Measurements from ENCODE around the gene PHF5A.

Gene PHF5A

DNA sequence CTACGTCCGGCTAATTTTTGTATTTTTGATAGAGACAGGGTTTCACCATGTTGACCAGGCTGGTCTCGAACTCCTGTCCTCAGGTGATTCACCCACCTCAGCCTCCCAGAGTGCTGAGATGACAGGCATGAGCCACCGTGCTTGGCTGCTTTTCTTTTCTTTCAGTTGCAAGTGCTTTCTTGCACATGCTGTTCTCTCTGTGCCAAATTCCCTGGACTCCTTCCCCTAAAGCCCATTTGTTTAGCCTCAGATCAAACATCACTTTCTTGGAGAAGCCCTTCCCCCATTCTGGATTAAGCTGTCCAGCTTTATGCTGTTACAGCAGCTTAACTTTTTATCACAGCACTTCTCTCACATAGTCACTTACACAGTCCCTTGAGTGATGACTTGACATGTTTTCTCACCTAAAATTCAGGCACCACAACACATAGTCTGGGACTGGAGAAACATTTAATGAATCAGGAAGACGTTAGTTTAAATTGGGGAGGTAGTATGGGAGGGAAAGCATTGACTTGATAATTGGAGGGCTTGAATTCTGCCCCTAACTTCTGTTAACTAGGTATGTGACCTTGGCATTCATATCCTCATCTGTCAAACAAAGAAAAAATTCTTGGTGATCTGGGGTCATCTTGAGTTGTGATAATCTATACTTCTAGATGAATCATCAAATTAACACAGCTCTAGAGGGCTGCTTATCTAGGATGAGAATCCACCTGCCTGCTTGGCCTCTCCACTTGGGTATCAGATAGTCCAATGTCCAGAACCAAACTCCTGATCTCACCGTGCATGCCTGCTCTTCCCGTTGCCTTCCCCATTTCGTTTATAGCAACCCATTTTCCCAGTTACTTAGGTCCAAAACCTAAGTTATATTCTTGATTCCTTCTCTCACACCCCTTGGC, 18.8 kb upstream of the PHF5A start:
- Histone ChIP-seq H3K9ac (ENCODE audit: low read depth, low read length) (no peak overlapping the region), H3K4me1 (ENCODE audit: control insufficient read depth, insufficient read depth, low read length) (peaks cover 54% of the 10 kb centered on the region), H3K27me3 (ENCODE audit: control insufficient read depth, insufficient read depth, low read length) (no peaks in the 10 kb centered on the region), H3K27ac (ENCODE audit: low read depth, low read length) (no peak overlapping the region), H3K36me3 (ENCODE audit: control insufficient read depth, insufficient read depth, low read length) (no peaks in the 10 kb centered on the region), H3K9me3 (ENCODE audit: control insufficient read depth, insufficient read depth, low read length) (no peaks in the 10 kb centered on the region), H3K4me3 (ENCODE audit: low read depth, low read length) (no peak overlapping the region)

DNA sequence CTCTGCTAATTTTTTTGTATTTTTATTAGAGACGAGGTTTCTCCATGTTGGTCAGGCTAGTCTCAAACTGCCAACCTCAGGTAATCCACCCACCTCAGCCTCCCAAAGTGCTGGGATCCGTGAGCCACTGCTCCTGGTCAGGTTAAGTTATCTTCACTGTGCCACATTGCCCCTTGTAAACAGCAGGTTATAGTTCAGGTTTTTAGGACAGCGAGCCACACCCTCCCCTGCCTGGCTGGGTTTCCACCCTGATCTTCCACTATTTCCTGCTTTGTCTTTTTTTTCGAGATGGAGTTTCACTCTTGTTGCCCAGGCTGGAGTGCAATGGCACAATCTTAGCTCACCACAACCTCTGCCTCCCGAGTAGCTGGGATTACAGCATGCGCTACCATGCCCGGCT, 16.5 kb upstream of the PHF5A start:
- Histone ChIP-seq H3K27me3 (ENCODE audit: control insufficient read depth, insufficient read depth, low read length) (no peaks in the 10 kb centered on the region), H3K4me1 (ENCODE audit: control insufficient read depth, insufficient read depth, low read length) (peaks cover 60% of the 10 kb centered on the region), H3K9me3 (ENCODE audit: control insufficient read depth, insufficient read depth, low read length) (no peaks in the 10 kb centered on the region), H3K9ac (ENCODE audit: low read depth, low read length) (no peak overlapping the region), H3K27ac (ENCODE audit: low read depth, low read length) (no peak overlapping the region), H3K36me3 (ENCODE audit: control insufficient read depth, insufficient read depth, low read length) (no peaks in the 10 kb centered on the region), H3K4me3 (ENCODE audit: low read depth, low read length) (no peak overlapping the region)

DNA sequence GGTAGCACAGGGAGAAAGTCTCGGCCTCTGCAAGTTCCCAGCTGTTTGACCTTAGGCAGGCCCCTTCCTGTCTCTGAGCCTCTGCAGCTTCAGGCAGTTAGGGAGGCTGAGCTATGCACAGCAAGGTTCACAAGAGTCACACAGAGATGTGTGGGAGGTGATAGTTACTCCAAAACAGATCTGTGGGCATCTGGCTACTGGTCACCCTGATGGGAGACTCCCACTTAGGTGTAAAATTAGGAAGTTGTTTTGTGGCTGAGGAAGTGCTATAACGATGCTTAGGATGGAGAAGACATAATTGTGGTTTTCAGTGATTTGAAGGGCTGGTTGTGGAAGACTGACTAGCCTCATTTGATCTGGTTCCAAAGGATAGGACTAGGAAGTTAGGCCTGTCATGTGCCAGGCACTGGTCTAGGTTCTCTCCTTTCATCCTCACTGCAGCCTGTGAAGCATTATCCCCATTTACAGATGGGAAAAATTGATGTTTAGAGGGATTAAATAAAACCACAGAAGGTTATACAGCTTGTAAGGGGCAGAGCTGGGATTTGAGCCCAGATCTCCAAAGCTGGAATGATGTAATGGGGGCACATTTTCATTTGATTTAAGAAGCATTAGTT, 13.9 kb upstream of the PHF5A start:
- Histone ChIP-seq H3K36me3 (ENCODE audit: control insufficient read depth, insufficient read depth, low read length) (no peaks in the 10 kb centered on the region), H3K4me1 (ENCODE audit: control insufficient read depth, insufficient read depth, low read length) (peaks cover 42% of the 10 kb centered on the region), H3K27ac (ENCODE audit: low read depth, low read length) (peak overlapping the region; percentile 89), H3K27me3 (ENCODE audit: control insufficient read depth, insufficient read depth, low read length) (no peaks in the 10 kb centered on the region), H3K9me3 (ENCODE audit: control insufficient read depth, insufficient read depth, low read length) (no peaks in the 10 kb centered on the region), H3K9ac (ENCODE audit: low read depth, low read length) (no peak overlapping the region), H3K4me3 (ENCODE audit: low read depth, low read length) (peak overlapping the region; percentile 42; the same call in 1 of the 2 replicates)

- Histone ChIP-seq H3K36me3 (ENCODE audit: control insufficient read depth, insufficient read depth, low read length) (no peaks in the 10 kb centered on the region), H3K9ac (ENCODE audit: low read depth, low read length) (no peak overlapping the region), H3K27me3 (ENCODE audit: control insufficient read depth, insufficient read depth, low read length) (no peaks in the 10 kb centered on the region), H3K4me3 (ENCODE audit: low read depth, low read length) (peak overlapping the region; percentile 42), H3K27ac (ENCODE audit: low read depth, low read length) (peak overlapping the region; percentile 89), H3K9me3 (ENCODE audit: control insufficient read depth, insufficient read depth, low read length) (no peaks in the 10 kb centered on the region), H3K4me1 (ENCODE audit: control insufficient read depth, insufficient read depth, low read length) (peaks cover 38% of the 10 kb centered on the region)
Measured at GRCh38 chr22:41481925-41482318, 13.4 kb upstream of the PHF5A start.

GRCh38 chr22:41481131-41481830, 12.8 kb upstream of the PHF5A start:
- Histone ChIP-seq H3K27ac (ENCODE audit: low read depth, low read length) (peak overlapping the region; percentile 89), H3K36me3 (ENCODE audit: control insufficient read depth, insufficient read depth, low read length) (no peaks in the 10 kb centered on the region), H3K4me3 (ENCODE audit: low read depth, low read length) (peak overlapping the region; percentile 42), H3K9me3 (ENCODE audit: control insufficient read depth, insufficient read depth, low read length) (no peaks in the 10 kb centered on the region), H3K9ac (ENCODE audit: low read depth, low read length) (no peak overlapping the region), H3K4me1 (ENCODE audit: control insufficient read depth, insufficient read depth, low read length) (peaks cover 38% of the 10 kb centered on the region), H3K27me3 (ENCODE audit: control insufficient read depth, insufficient read depth, low read length) (no peaks in the 10 kb centered on the region)

GRCh38 chr22:41480397-41480735, 11.9 kb upstream of the PHF5A start:
- H3K27me3 ChIP-seq (ENCODE audit: control insufficient read depth, insufficient read depth, low read length), result no peaks in the 10 kb centered on the region
- H3K9ac ChIP-seq (ENCODE audit: low read depth, low read length), result no peak overlapping the region
- no peaks in the 10 kb centered on the region for H3K9me3 ChIP-seq (ENCODE audit: control insufficient read depth, insufficient read depth, low read length)
- H3K27ac ChIP-seq (ENCODE audit: low read depth, low read length), result no peak overlapping the region
- H3K36me3 ChIP-seq (ENCODE audit: control insufficient read depth, insufficient read depth, low read length), result no peaks in the 10 kb centered on the region
- peaks cover 38% of the 10 kb centered on the region for H3K4me1 ChIP-seq (ENCODE audit: control insufficient read depth, insufficient read depth, low read length)
- H3K4me3 ChIP-seq (ENCODE audit: low read depth, low read length), result no peak overlapping the region

- Histone ChIP-seq H3K27me3 (ENCODE audit: control insufficient read depth, insufficient read depth, low read length) (no peaks in the 10 kb centered on the region), H3K9me3 (ENCODE audit: control insufficient read depth, insufficient read depth, low read length) (no peaks in the 10 kb centered on the region), H3K4me3 (ENCODE audit: low read depth, low read length) (no peak overlapping the region), H3K36me3 (ENCODE audit: control insufficient read depth, insufficient read depth, low read length) (no peaks in the 10 kb centered on the region), H3K27ac (ENCODE audit: low read depth, low read length) (peak overlapping the region; percentile 63), H3K4me1 (ENCODE audit: control insufficient read depth, insufficient read depth, low read length) (peaks cover 38% of the 10 kb centered on the region), H3K9ac (ENCODE audit: low read depth, low read length) (no peak overlapping the region; the same call in 1 of the 2 replicates)
Measured at GRCh38 chr22:41479671-41480396, 11.3 kb upstream of the PHF5A start.

DNA sequence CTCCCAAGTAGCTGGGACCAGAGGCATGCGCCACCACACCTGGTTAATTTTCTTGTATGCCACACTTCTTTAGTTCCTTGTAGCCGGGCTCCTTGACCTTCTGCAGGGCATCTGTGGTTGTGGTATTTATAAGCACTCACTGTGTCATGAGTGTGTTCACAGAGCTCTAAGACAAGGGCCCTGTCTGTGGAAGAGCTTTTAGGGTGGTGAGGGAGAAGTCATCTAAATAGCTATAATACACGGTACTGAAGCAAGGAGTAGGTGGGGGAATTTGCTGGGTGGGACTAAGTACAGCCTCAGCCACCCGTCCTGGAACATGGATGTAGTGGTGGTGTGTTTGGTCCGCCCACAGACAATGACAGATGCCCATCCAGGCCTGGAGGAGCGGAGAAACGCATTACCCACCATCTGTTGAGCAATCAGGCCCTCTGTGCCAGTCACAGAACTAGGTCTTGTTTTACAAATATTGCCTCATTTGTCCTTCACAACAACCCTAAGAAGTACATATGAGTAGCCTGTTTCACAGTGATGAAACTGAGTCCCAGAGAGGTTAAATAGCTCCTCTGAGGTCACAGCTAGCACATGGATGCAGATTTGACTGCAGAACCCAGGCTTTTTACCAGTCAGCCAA, 10.5 kb upstream of the PHF5A start:
- peak overlapping the region; percentile 63 for H3K27ac ChIP-seq (ENCODE audit: low read depth, low read length)
- no peak overlapping the region for H3K9ac ChIP-seq (ENCODE audit: low read depth, low read length)
- H3K27me3 ChIP-seq (ENCODE audit: control insufficient read depth, insufficient read depth, low read length), result no peaks in the 10 kb centered on the region
- no peak overlapping the region for H3K4me3 ChIP-seq (ENCODE audit: low read depth, low read length)
- no peaks in the 10 kb centered on the region for H3K36me3 ChIP-seq (ENCODE audit: control insufficient read depth, insufficient read depth, low read length)
- H3K9me3 ChIP-seq (ENCODE audit: control insufficient read depth, insufficient read depth, low read length), result no peaks in the 10 kb centered on the region
- H3K4me1 ChIP-seq (ENCODE audit: control insufficient read depth, insufficient read depth, low read length), result peaks cover 38% of the 10 kb centered on the region

- no peaks in the 10 kb centered on the region for H3K9me3 ChIP-seq (ENCODE audit: control insufficient read depth, insufficient read depth, low read length)
- no peak overlapping the region for H3K27ac ChIP-seq (ENCODE audit: low read depth, low read length)
- no peak overlapping the region for H3K9ac ChIP-seq (ENCODE audit: low read depth, low read length)
- H3K36me3 ChIP-seq (ENCODE audit: control insufficient read depth, insufficient read depth, low read length), result no peaks in the 10 kb centered on the region
- peaks cover 36% of the 10 kb centered on the region for H3K4me1 ChIP-seq (ENCODE audit: control insufficient read depth, insufficient read depth, low read length)
- H3K4me3 ChIP-seq (ENCODE audit: low read depth, low read length), result no peak overlapping the region
- H3K27me3 ChIP-seq (ENCODE audit: control insufficient read depth, insufficient read depth, low read length), result no peaks in the 10 kb centered on the region
Measured at GRCh38 chr22:41478473-41478872, 10.0 kb upstream of the PHF5A start.

DNA sequence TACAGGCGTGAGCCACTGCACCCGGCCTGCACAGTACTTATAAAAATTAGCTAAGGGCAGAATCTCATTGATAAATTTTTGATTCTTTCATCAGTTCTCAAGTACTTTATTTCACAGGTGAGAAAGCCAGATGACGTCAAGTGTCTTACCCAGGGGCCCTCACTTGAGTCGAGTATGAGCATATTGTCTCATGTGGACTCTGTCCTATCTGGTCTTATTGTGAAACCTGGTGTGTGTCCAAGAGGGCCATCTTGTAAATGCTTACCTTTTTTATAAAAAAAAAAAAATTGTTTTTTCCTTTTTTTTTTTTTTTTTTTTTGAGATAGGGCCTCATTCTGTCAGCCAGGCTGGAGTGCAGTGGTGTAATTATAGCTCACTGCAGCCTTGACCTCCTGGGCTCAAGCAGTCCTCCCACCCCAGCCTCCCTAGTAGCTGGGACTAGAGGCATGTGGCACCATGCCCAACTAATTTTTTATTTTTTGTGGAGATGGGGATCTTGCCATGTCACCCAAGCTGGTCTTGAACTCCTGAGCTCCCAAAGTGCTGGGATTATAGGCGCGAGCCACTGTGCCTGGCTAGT, 6.5 kb upstream of the PHF5A start:
- Histone ChIP-seq H3K4me1 (ENCODE audit: control insufficient read depth, insufficient read depth, low read length) (peaks cover 7% of the 10 kb centered on the region), H3K36me3 (ENCODE audit: control insufficient read depth, insufficient read depth, low read length) (no peaks in the 10 kb centered on the region), H3K9me3 (ENCODE audit: control insufficient read depth, insufficient read depth, low read length) (no peaks in the 10 kb centered on the region), H3K9ac (ENCODE audit: low read depth, low read length) (no peak overlapping the region), H3K27me3 (ENCODE audit: control insufficient read depth, insufficient read depth, low read length) (no peaks in the 10 kb centered on the region), H3K4me3 (ENCODE audit: low read depth, low read length) (no peak overlapping the region), H3K27ac (ENCODE audit: low read depth, low read length) (no peak overlapping the region)

Measured in HUES48 (cell line).